ENCODE measurements around the gene DCN. TPM values are rescaled to one million over a fixed set of nuclear protein-coding genes. Genes with fewer than 3 reads are reported as not detected.

Gene DCN
- total RNA-seq, 1 experiment from 2014 or later, result not detected

DNA sequence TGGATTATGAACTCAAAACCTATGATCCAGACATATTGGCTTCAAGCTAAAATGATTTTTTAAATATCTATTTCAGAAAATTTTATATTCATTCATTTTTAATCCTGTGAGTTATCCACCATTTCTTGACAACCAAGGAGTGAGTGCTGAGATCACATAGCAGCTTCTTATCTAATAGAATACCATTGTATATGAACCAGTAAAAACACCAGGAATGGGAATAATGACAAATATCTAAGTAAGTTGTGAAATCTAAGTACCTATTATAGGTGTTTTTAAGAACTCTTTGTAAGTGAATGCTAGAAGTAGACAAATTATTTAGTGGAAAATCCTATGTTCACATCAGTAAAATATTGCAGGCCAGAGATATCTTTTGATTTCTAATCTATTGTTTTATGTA is 79.5 kb downstream of the DCN start:
- DNase-seq (ENCODE audit: low spot score), result no peak

DNA sequence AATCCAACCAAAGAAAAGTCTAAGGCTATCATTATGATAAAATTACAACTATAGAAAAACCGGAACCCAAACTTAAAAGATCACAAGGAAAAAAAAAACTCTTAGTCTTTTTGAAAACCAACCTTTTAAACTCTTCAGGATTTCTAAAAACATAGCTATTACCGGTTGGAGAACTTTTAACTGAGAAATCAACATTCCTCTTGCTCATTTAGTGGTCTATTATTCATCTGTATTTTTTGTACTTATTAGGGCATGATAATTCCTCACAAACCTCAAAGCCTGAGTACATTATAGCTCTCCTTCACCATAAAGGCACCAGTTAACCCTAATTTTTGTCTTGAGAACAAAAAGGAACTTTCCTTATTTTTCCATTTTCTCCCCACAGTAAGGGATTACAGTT is 81.7 kb downstream of the DCN start:
- DNase-seq (ENCODE audit: low spot score), result no peak

DNA sequence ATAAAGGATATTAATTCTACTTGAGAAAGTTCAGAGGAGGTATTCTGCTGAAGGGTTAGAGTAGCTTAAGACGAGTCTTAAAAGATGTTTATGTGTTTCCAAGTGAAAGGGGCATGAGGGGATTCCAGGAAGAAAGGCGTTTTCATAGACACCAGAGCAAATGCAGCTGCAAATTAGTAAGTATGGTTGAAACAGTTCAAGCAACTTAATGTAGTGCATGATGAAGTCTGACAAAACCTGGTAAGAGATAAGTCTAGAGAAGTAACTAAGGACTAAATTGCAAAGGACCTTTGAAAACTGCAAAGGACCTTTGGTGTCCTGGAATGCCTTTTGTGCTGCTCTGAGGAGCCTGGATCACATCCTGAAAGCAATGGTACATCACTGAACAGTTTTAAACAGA is 82.8 kb downstream of the DCN start:
- DNase-seq (ENCODE audit: low spot score), result no peak

DNA sequence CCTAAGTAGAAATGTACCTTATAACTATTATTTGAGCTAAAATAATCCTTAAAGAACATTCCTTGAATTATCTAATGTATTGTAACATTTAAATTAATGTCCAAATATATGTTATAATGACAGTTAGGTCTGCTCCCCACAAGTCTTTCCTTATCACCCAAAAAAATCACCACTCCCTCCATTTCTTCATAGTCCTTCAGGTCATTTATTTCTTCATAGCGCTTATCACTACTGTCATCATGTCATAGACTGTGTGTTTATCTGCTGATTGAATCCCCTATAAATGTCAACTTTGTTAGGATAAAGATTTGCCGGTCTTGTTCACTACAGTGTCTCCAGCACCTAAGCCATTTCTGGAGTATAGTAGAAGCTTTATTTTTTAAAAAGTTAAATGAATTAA is 83.3 kb downstream of the DCN start:
- peak; percentile 56 for DNase-seq (ENCODE audit: low spot score)

DNA sequence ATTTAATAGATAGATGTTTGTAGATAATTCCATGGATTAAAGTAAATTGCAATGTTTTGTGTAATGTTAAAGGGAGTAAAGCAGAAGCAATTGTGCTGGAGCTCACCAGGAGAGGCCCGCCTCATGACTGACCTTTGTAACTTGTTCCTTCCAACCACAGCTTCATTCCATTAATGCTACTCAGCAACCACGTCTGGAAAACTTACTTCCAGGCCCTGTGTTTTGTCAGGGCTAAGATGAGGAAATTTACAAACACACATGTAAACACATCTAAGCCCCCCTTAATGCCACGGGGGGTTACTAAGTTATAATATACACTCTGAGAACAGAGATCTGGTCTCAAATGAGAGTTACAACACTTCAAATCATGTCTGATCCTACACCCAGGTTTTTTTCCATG is 83.7 kb downstream of the DCN start:
- peak; percentile 76 for DNase-seq (ENCODE audit: low spot score)

DNA sequence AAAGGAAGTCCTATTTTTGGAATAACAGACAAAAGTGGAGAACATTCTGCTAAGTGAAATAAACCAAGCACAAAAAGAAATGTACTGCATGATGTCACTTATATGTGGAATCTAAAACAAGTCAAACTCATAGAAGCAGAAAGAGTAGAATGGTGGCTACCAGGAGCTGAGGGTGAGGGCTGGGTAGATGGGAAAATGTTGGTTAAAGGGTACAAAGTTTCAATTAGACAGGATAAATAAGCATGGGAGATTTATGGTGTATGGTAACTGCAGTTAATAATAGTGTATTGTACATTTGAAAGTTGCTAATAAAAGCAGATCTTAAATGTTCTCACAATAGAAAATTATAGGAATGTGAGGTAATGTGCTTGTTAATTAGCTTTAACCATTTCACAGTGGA is 84.2 kb downstream of the DCN start:
- DNase-seq (ENCODE audit: low spot score), result no peak

DNA sequence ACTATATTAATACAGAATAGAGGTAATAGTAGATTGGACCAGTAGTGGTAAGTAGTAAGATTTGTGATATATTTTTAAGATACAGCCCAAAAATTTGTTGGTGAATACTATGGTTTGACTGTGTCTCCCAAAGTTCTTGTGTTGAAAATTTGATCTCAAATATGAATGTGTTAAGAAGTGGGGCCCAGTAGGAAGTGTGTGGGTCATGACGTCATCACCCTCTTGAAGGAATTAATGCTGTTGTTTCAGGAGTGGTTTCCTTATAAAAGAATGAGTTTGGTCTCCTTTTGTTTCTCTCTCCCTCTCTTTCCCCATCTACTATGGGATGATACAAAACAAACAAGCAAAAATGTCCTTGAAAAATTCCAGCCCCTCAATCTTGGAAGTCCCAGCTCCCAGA is 87.7 kb downstream of the DCN start:
- DNase-seq (ENCODE audit: low spot score), result no peak

DNA sequence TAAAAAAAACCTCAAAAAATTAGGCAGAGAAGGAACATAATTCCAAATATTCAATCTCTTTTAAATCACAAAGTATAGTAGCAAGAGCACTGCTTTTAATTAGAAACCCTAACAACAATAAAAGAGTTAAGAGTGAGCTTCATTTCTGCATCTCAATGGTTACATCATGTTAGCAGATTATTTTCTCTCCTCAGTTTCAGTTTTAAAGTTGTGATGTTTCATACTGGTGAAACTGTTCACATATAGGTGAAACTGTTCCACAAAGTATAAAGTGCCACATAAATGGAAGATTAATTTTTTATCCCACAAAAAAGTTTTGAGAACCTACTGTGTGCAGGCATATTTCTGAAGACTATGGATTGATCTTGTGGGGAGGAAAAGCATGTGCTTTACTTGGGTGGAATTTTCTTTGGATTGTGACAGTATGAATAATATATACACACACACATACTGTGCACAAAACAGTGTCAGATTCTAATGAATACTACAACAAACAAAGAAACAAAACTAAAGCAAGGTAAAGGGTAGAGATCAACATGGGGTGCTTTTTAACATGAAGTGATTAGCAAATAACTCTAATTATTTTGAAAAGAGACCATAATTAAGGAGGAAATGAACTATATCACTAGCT is 88.5 kb downstream of the DCN start:
- DNase-seq (ENCODE audit: low spot score), result no peak

DNA sequence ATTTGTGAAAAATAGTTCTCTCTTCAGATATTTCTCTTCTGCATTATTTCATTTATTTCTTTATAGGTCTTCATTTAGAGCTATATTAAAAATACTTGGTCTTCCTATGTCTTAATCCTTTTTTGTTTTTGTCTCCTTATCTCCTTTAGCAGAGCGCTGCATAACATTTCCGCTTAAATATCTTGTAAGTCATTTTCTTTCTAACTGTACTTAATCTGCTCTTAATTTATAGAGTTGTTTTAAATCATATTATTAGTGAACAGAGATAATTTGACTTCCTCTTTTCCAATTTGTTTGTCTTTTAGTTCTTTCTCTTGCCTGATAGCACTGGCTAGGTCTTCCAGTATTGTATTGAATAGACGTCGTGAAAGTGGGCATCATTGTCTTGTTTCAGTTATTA is 89.3 kb downstream of the DCN start:
- DNase-seq (ENCODE audit: low spot score), result no peak

DNA sequence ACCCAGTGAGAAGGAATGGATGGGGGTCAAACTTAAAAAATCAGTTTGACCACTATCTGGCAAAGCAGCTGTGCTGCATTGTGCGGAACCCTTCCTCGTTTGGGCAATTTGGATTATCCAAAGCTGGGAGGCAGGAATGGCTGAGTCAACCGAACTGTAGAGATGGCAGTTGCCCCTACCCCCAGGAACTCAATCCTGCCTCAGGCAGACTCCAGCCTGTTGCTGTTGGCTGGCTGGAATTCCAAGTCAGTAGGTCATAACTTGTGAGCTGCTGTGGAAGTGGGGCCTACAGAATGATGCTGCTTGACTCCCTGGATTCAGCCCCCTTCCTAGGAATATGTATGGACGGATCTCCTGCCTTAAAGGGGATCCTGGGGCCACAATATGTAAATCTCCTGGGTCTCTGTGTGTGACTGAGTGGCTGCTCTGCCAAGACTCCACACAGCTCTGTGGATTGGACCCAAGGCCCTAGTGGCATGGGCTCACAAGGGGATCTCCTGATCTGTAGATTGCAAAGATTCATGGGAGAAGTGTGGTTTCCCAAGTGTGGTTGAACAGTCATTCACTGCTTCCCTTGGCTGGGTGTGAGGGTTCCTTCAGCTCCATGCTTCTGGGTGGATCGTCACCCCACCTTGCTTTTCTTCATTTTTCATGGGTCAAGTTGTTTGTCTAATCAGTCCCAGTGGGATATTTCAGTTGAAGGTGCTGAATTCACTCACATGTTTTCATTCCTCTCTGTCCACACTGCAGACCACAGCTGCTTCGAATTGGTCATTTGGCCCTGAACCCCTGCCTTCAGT is 90.5 kb downstream of the DCN start:
- no peak for DNase-seq (ENCODE audit: low spot score)

Small RNA genes within 50 kb of the gene (small RNA-seq; reads per million reads assigned to genes)
- not detected for gene AC007115.1

Other genes starting within 250 kb of the DCN start
- gene CCER1, start 227.6 kb downstream of the DCN start, total RNA-seq (2014; rRNA removed; shearing (Covaris generic)), result not detected in 2 replicates
- not detected in 2 replicates for gene EPYC, start 177.8 kb downstream of the DCN start, total RNA-seq (2014; rRNA removed; shearing (Covaris generic))
- not detected in 2 replicates for gene KERA, start 124.8 kb downstream of the DCN start, total RNA-seq (2014; rRNA removed; shearing (Covaris generic))
- 0.10 and 0.63 TPM in 2 replicates for gene LUM, start 71.3 kb downstream of the DCN start, total RNA-seq (2014; rRNA removed; shearing (Covaris generic))

All from HT-29 (cell line).